GM21381 (cell line): Measurements from ENCODE around the gene EPN1.
"Not testable (repeated sequence)": the region's sequence is repeated elsewhere in the genome, so short reads cannot be mapped to it uniquely, and the experiment has no call there.

Experiments used
- ATAC-seq: cut with Tn5 transposase; IDR thresholded peaks from one replicate; pipeline ENCODE4 v1.9.1; 2021; ENCODE audit warnings: mild to moderate bottlenecking, moderate library complexity; ENCODE audit not compliant: unreplicated experiment

Gene EPN1

DNA sequence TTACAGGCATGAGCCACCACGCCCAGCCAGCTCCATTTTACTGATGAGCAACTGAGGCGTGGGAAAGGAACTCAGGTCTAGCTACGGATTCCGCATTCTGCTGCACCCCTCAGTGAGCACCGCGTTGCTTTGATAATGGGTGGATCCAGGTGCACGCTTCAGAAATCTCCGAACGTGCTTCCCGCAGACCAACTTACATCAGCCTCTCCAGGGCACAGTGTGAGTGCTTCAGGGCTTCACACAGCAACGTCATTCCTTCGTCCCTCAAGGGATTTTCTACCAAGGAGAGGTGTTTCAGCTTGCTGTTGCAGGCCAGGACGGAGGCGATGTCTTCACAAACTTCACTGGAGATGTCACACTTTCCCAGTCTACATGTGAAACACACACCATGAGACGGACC, 41.5 kb downstream of the EPN1 start:
- no peak for ATAC-seq

GRCh38 chr19:55717251-55717650, 42.2 kb downstream of the EPN1 start:
- ATAC-seq = no peak

DNA sequence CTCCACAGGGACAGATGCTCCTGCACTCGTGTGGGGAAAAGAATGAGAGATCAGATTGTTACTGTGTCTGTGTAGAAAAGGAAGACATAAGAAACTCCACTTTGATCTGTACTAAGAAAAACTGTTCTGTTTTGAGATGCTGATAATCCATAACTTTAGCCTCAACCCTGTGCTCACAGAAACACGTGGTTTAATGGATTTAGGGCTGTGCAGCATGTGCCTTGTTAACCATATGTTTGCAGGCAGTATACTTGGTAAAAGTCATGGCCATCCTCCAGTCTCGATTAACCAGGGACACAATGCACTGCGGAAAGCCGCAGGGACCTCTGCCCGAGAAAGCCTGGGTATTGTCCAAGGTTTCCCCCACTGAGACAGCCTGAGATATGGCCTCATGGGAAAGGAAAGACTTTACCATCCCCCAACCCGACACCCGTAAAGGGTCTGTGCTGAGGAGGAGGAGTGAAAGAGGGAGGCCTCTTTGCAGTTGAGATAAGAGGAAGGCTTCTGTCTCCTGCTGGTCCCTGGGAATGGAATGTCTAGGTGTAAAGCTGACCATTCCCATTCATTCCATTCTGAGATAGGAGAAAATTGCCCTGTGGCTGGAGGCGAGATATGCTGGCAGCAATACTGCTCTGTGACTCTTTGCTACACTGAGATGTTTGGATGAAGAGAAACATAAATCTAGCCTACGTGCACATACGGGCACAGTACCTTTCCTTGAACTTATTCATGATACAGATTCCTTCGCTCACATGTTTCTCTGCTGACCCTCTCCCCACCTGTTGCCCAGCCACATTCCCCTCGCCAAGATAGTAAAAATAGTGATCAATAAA, 43.1 kb downstream of the EPN1 start:
- ATAC-seq = not testable (repeated sequence)

DNA sequence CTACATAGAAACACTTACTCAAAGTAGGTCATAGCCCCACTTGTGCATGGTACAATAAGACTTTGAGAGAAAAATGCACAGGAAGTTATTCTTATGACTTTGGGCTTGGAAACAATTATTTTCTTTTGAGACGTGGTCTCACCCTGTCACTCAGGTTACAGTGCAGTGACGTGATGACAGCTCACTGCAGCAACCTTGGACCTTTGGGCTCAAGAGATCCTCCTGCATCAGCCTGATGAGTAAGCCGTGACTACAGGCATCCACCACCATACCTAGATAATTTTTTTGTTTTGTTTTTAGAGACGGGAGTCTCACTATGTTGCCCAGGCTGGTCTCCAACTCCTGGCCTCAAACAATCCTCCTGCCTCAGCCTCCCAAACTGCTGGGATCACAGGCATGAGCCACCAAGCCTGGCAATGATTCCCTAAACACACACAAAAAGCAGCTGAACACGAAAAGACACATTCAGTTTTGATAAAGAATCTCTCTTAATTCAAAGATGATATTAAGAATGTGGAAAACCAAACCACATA, 45.3 kb downstream of the EPN1 start:
- no peak for ATAC-seq

GRCh38 chr19:55720801-55721200, 45.8 kb downstream of the EPN1 start:
- ATAC-seq = no peak

- no peak for ATAC-seq
These were observed 48.5 kb downstream of the EPN1 start for GRCh38 chr19:55723491-55723890.

GRCh38 chr19:55730378-55730777, 55.4 kb downstream of the EPN1 start:
- ATAC-seq = not testable (repeated sequence)

- ATAC-seq = no peak
These were observed 63.3 kb downstream of the EPN1 start, which contains the start of gene NLRP9 for GRCh38 chr19:55738302-55738701. NLRP9 (minus strand) TSS chr19:55738402; CDS start chr19:55738374, 28 bp downstream.

DNA sequence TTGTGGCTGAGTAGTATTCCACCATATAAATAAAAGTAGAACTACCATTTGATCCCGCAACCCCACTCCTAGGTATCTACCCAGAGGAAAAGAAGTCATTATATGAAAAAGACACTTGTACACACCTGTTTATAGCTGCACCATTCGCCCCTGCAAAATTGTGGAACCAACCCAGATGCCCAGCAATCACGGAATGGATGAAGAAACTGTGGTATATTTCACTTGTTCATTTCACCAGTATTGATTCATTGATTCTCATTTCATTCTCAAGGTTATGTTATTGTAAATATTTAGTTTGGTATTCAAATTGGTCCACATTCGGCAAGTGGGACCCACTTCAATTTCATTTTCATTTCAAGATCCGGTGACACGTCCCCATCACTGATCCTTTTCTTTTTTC, 75.7 kb downstream of the EPN1 start:
- no peak for ATAC-seq

DNA sequence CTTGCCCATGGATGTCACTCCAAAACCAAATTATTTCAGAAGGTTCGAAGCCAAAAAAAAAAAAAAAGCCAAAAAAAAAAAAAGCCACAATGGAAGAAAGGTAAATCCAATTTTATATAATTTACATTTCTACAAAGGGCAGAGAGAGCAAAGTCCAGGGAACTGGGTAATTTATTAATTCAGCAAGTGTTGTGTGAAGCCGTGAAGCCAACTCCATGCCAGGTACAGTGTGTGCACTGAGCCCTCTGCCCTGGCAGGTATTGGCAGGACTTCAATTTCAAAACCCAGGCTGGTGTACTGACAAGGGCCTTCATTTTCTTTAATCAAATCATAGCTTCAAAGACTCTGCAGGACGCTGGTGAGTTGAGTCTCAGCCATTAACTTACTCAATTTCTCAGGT, 78.4 kb downstream of the EPN1 start:
- ATAC-seq = no peak

- not testable (repeated sequence) for ATAC-seq
These were observed 81.8 kb downstream of the EPN1 start for GRCh38 chr19:55756808-55757207.

DNA sequence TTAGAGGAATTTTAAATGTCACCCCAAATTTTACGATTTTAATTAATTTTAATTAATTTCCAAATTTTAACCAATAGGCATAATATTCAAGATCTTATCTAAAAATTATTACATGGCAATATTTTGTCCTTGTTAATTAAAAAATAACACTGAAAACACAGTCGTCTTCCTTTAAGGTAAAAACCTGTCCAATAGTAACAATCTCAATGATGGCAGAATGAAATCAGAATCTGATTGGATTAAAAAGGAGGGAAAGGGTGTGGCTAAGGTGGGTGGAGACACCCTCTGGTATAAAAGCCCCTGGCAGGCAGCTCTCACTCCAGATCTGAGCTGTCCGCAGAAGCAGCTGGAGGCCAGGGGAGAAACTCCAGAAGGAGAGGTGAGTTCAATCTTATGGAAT, 83.8 kb downstream of the EPN1 start, which contains the start of gene RFPL4A:
Gene RFPL4A (plus strand): TSS at position 301 of the 400 bp plus-strand sequence. CDS start 2,704 bp downstream, outside the sequence.
- ATAC-seq = not testable (repeated sequence)
